HG02938 (cell line): ENCODE data around the gene GRIPAP1.

ENCODE experiments used
- ATAC-seq: cut with Tn5 transposase; IDR thresholded peaks from one replicate; pipeline ENCODE4 v1.9.1; 2021; ENCODE audit warnings: mild to moderate bottlenecking, moderate library complexity; ENCODE audit not compliant: unreplicated experiment

Gene GRIPAP1

DNA sequence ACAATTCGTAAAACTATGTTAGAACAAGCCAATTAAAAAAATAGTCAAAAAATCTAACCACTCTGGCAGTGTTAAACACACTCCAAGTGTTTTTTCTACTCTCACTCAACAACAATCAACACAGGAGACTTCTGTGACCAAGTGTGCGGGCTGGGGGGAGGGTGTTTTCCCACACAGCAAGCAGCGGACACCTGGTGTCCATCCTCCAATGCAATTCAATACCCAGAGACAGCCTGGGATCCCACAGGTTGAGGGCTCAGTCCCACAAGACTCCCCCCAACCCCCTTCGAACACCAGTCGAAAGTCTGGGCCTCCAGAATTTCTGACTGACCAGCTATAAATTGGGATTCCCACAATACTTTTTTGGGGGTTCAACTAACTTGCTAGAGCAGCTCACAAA is 74.9 kb downstream of the GRIPAP1 start:
- ATAC-seq: no peak

- no peak for ATAC-seq
Observed at GRCh38 chrX:48924270-48924669, 77.8 kb downstream of the GRIPAP1 start.

DNA sequence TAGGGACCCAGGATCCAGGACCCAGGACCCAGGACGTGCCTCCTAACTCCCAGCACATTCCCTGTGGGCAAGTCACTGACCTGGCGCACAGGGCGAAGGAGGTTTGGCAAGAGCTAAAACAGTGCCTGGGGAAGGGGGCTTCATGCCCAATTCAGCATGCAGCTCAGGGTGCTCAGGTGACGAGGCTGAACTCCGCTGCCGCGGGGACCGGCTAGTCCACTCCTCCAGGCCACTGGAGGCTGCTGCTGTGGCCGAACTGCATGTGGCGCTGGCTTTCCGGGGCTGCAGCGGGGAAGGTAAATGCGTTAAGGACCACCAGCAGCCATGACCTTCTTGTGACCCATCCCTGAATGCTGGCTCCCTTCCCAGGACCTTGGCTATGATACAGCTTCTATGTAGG is 78.3 kb downstream of the GRIPAP1 start:
- ATAC-seq: no peak
